ENCODE data around the gene SLC28A2.
A peak's percentile ranks its signal among the peaks of the same experiment; 100 is the strongest.
"Not testable (repeated sequence)": the region's sequence is repeated elsewhere in the genome, so short reads cannot be mapped to it uniquely, and the experiment has no call there.

Gene SLC28A2, protein sequence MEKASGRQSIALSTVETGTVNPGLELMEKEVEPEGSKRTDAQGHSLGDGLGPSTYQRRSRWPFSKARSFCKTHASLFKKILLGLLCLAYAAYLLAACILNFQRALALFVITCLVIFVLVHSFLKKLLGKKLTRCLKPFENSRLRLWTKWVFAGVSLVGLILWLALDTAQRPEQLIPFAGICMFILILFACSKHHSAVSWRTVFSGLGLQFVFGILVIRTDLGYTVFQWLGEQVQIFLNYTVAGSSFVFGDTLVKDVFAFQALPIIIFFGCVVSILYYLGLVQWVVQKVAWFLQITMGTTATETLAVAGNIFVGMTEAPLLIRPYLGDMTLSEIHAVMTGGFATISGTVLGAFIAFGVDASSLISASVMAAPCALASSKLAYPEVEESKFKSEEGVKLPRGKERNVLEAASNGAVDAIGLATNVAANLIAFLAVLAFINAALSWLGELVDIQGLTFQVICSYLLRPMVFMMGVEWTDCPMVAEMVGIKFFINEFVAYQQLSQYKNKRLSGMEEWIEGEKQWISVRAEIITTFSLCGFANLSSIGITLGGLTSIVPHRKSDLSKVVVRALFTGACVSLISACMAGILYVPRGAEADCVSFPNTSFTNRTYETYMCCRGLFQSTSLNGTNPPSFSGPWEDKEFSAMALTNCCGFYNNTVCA

DNA sequence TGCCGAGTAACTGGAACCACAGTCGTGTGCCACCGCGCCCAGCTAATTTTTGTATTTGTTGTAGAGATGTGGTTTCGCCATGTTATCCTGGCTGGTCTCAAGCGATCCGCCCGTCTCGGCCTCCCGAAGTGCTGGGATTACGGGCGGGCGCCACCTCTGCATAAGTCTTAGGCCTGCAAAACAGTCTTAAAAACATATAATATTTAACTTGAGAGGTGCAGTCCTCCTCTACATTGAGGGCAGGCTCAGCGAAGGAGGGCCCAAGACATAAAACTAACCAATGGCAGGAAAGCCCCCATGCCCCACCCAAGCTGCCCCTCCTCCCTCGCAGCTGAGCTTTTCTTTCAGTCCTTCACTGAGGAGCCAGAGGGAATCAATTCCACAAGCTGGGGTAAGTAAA is at the start of gene SLC28A2:
Gene SLC28A2 (plus strand): TSS at position 347 of the 400 bp plus-strand sequence. CDS start 982 bp downstream, outside the sequence.
- no peak for DNase-seq

DNA sequence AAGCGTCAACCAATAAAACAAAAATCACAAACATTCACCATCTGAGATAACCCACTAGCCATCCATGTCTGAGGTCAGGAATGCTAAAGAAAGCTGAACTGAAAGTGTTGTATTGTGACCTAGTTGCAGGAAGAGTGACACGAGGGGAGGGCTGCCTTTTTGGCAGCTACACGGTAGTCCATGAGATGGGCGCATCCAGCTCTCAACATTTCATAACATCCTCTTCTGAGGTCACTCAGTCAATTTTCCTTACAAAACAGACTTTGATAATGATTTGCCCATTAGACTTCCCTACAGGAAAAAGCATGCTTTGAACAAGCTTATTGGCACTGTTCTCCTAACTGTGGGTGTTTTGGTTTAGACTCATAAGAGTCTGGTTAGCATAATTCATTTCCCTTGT is 48.9 kb upstream of the SLC28A2 start:
- DNase-seq: no peak

GRCh38 chr15:45205192-45205591 is 46.8 kb upstream of the SLC28A2 start:
- DNase-seq: peak; percentile 74

GRCh38 chr15:45212493-45212892 is 39.5 kb upstream of the SLC28A2 start:
- DNase-seq: no peak

DNA sequence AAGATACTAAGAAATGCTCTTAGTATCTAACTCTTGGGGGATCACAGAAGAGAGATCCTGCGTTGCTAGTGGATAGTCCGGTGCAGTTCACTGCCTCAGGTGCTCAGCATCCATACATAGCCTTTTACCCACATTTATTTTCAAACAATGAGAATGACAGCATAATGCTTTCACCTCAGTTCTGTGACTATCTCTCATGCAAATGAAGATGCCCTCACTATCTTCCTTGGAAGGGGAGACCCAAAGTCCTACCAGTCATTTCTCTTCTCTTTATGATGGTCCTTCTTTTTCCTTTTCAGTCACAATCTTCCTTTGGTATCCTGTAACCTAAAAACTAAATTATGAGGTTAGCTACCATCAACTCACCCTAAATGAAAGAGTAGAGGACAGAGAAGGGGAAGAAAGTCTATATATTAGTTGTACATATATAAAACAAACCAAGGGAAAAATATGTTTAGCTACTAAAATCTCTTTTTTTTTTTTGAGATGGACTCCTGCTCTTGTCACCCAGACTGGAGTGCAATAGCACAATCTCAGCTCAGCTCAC is 30.9 kb upstream of the SLC28A2 start:
- no peak for DNase-seq

GRCh38 chr15:45221967-45222366 is 30.1 kb upstream of the SLC28A2 start:
- no peak for DNase-seq

GRCh38 chr15:45224621-45225217 is 27.3 kb upstream of the SLC28A2 start:
- DNase-seq: no peak

DNA sequence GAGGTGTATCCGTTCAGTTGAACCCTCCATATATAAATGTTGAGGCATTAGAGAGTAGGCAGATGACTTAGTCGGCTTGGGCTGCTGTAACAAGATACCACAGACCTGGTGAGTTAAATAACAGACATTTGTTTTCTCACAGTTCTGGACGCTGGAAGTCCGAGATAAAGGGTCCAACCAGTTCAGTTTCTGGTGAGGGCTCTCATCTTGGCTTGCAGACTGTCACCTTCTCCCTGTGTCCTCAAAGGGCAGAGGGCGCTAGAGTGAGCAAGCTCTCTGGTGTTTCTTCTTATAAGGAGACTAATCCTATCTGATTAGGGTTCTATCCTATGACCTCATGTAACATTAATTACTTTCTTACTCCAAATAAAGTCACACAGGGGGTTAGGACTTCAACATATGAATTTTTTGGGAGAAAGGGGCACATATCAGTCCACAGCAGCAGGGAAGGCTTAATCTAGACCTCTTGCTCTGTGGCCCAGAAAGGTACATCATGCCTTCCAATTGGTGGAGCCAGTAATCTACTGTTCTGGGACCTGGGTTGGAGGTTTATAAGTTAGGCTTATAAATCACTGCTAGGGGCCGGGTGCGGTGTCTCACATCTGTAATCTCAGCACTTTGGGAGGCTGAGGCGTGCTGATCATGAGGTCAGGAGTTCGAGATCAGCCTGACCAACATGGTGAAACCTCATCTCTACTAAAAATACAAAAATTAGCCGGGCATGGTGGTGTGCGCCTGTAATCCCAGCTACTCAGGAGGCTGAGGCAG is 26.3 kb upstream of the SLC28A2 start:
- no peak for DNase-seq

DNA sequence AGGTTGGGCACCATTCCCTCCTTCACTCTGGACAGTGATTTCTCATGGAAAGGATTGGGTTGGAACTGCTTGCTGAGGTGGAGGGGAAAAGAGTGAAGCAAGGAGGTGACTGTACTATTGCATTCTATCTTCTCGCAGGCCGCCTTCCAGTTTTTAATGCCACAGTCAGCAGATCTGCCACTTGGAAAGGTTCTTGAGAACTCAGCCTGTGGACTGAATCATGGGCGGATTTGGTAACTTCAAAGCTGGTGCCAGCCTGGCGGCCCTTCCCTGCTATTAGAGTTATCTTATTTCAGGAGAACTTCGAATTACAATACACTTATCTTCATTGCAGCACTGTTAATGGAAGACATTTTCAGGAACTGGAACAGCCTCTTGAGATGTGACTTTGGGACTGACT is 23.1 kb upstream of the SLC28A2 start:
- DNase-seq: no peak

DNA sequence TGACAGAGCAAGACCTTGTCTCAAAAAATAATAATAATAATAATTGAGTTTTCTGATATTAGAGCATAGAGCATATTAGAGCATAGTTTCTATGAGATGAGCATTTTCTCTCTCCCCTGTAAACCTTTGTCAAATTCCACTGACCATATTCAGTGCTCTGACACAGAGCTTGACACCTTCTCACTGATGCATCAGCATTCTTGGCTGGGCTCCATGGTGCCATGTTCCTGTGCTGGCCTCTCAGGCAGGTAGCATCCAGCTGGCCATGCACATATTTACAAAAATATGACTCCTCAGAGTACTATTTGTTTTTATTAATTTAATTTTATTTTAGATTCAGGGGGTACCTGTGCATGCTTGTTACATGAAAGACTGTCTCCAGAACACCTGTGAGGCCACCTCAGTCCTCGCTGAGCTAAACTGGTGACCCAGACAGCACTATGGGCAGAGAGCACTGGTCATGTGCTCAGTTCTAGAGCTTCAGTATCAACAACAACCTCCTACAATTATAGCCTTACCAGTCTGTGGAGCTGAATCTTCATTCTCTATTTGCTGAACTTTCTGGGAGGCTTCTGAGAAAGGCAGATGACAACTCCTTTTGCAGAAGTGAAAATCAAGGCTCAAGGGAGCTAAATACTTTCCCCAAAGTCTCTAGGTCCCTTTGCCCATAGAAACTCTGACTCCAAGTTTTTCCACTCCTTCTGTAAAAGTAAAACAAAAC is 21.6 kb upstream of the SLC28A2 start:
- DNase-seq: no peak

DNA sequence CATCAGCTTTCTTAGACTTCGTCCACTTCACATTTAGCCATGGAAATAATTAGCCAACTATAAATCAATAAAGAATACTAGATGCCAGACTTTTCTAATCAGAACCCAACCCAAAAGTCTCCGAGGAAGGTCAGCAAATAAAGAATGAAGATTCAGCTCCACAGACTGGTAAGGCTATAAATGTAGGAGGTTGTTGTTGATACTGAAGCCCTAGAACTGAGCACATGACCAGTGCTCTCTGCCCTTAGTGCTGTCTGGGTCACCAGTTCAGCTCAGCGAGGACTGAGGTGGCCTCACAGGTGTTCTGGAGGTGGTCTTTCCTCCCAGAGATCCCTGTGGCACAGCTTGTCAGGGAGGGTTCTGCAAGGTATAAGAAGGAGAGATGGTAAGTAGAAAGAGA is 20.9 kb upstream of the SLC28A2 start:
- no peak for DNase-seq

DNA sequence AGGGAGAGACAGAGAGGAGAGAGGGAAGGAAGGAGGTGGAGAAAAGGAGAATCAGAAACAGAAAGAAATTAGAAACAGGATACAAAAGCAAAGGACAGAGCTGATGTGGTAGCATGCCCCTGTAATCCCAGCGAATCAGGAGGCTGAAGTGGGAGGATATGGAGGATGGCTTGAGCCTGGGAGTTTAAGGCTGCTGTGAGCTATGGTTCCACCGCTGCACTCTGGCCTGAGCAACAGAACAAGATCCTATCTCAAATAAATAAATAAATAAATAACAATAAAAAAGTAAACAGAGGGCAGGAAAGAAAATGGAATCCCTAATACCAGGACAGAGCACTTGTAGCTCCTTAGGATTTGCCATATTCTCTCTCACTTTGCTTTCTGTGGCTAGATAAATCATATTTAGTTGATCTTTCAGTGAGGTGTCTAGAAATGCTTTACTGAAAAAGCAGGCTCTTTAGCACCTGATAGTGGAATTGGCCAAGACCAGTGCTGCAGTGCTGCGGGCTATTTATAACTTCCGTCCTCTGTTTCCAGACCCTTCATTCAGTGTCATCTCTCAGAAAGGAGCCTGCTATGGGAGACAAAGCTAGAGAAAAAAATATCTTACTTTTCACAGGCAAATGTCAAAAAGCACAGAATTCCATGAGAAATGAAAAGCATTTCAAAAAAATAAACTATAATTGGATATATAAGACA is 20.0 kb upstream of the SLC28A2 start:
- DNase-seq: no peak

GRCh38 chr15:45234562-45235235 is 17.3 kb upstream of the SLC28A2 start:
- DNase-seq: no peak

- not testable (repeated sequence) for DNase-seq
Observed at GRCh38 chr15:45236806-45237205, 15.2 kb upstream of the SLC28A2 start.

DNA sequence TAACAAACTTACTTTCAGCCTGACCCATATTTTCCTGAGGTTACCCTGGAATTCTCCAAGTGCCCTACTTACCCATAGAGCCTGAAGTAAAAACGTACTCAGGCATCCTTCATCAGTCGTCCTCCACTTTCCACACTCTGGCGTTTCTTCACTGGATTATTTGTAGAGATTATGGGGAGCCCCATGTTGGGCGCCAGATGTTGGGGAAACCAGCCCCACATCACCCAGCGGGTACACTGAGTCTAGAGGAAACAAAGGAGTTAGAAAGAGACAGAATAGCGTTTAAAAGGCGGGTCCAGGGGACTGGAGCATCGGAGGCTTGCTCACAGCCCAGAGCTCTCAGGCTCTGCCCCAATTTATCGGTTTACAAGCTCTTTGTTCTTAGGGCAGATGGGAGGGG is 9.7 kb upstream of the SLC28A2 start:
- DNase-seq: no peak

DNA sequence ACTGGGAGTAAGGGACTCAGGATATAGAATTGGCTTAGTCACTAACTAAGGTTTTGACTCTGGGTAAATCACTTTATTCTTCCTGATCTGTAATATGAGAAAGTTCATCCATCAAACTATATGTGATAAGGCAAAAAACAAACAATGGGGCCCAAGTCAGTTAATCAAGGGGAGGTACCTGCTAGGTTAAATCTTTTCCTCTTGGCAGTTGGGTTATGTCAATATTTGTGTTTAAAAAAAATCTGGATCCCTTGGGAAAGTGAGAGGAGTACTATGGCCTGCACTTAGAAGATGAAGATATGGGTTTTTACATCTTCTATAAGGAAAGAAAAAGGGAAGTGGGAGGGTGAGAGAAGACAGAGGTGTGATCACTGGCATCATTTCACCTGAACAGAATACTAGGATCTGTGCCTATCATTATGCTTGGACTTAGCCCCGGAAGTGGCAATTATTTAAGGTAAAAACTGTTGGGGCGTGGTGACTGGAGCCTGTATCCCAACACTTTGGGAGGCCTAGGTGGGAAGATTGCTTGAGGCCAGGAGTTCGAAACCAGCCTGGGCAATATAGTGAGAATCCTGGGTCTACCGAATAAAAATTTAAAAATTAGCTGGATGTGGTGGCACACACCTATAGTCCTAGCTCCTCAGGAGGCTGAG is 2.8 kb upstream of the SLC28A2 start:
- DNase-seq: no peak

DNA sequence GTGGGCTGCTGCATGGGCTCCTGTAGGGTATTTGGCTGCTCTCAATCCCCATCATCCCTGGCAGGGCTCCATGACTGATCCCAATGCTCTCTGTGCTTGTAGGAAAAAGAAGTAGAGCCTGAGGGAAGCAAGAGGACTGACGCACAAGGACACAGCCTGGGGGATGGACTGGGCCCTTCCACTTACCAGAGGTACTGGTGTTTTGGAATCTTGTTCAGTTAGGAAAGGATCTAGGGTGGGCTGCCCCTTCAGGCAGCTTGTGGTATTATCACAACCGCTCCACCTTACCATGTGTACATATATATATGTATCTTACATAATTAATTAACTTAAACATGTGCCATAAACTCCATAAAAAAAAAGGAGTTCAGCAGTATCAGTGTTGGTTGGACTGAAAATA is 1.3 kb downstream of the SLC28A2 start:
- DNase-seq: no peak

DNA sequence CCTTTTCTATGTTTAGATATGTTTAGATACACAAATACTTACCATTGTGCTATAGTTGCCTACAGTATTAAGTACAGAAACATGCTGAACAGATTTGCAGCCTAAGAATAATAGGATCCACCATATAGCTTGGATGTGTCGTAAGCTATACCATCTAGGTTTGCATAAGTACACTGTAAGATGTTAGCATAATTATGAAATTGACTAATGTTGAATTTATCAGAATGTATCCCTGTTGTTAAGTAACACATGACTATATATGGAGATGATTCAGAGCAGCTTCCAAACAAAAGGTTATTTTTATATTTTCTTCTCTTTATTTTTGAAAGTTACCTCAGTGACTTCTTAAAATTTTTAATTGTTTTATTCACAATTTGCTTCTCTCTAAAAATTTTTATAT is 2.4 kb downstream of the SLC28A2 start:
- no peak for DNase-seq

GRCh38 chr15:45254824-45255223 is 2.8 kb downstream of the SLC28A2 start:
- not testable (repeated sequence) for DNase-seq

GRCh38 chr15:45259796-45260195 is 7.8 kb downstream of the SLC28A2 start:
- DNase-seq: no peak
